LoVo (cell line): ENCODE data around the gene PRKG2.
"Not testable (repeated sequence)": the region's sequence is repeated elsewhere in the genome, so short reads cannot be mapped to it uniquely, and the experiment has no call there.

ENCODE experiments used
- DNase-seq: peaks from one replicate; pipeline ENCODE4 v3.0.0-alpha.2; 2016; ENCODE audit warnings: low spot score

The PRKG2 gene

GRCh38 chr4:81162752-81163458, 52.1 kb downstream of the PRKG2 start:
- no peak for DNase-seq

- not testable (repeated sequence) for DNase-seq
Measured at GRCh38 chr4:81153714-81154323, 61.2 kb downstream of the PRKG2 start.

GRCh38 chr4:81152839-81153713, 61.9 kb downstream of the PRKG2 start:
- DNase-seq, result no peak

- DNase-seq, result no peak
Measured at GRCh38 chr4:81149976-81150375, 65.0 kb downstream of the PRKG2 start.

GRCh38 chr4:81148576-81148975, 66.4 kb downstream of the PRKG2 start:
- no peak for DNase-seq

GRCh38 chr4:81146466-81146865, 68.6 kb downstream of the PRKG2 start:
- no peak for DNase-seq

GRCh38 chr4:81143183-81143582, 71.8 kb downstream of the PRKG2 start:
- DNase-seq, result no peak

GRCh38 chr4:81142744-81143143, 72.3 kb downstream of the PRKG2 start:
- DNase-seq, result no peak

- no peak for DNase-seq
Measured at GRCh38 chr4:81137894-81138293, 77.1 kb downstream of the PRKG2 start.

GRCh38 chr4:81137446-81137845, 77.6 kb downstream of the PRKG2 start:
- no peak for DNase-seq

- no peak for DNase-seq
Measured at GRCh38 chr4:81136161-81136905, 78.7 kb downstream of the PRKG2 start.

GRCh38 chr4:81135501-81135900, 79.5 kb downstream of the PRKG2 start:
- DNase-seq, result no peak

GRCh38 chr4:81131563-81131962, 83.5 kb downstream of the PRKG2 start:
- DNase-seq, result no peak

GRCh38 chr4:81131066-81131465, 84.0 kb downstream of the PRKG2 start:
- DNase-seq, result no peak

- DNase-seq, result no peak
Measured at GRCh38 chr4:81130569-81130968, 84.5 kb downstream of the PRKG2 start.

GRCh38 chr4:81120055-81120454, 95.0 kb downstream of the PRKG2 start:
- DNase-seq, result no peak

- no peak for DNase-seq
Measured at GRCh38 chr4:81118086-81118485, 96.9 kb downstream of the PRKG2 start.

- DNase-seq, result no peak
Measured at GRCh38 chr4:81116566-81116965, 98.5 kb downstream of the PRKG2 start.

GRCh38 chr4:81113024-81113423, 102.0 kb downstream of the PRKG2 start:
- no peak for DNase-seq

GRCh38 chr4:81109356-81109755, 105.7 kb downstream of the PRKG2 start:
- DNase-seq, result no peak

GRCh38 chr4:81106150-81106549, 108.9 kb downstream of the PRKG2 start:
- DNase-seq, result no peak

- no peak for DNase-seq
Measured at GRCh38 chr4:81102107-81102506, 112.9 kb downstream of the PRKG2 start.
